ENCODE measurements around the gene DDIT4L. TPM values are rescaled to one million over a fixed set of nuclear protein-coding genes. Genes with fewer than 3 reads are reported as not detected.
"Not testable (repeated sequence)": the region's sequence is repeated elsewhere in the genome, so short reads cannot be mapped to it uniquely, and the experiment has no call there.

The DDIT4L gene
- total RNA-seq, 1 donor from 2014 or later: 0.98 TPM

- ATAC-seq (no peak), DNase-seq (no peak)
- no peaks in the 10 kb centered on the region for H3K4me1 ChIP-seq
- no peak overlapping the region for H3K27ac ChIP-seq
- TF ChIP-seq, protein P1, sequence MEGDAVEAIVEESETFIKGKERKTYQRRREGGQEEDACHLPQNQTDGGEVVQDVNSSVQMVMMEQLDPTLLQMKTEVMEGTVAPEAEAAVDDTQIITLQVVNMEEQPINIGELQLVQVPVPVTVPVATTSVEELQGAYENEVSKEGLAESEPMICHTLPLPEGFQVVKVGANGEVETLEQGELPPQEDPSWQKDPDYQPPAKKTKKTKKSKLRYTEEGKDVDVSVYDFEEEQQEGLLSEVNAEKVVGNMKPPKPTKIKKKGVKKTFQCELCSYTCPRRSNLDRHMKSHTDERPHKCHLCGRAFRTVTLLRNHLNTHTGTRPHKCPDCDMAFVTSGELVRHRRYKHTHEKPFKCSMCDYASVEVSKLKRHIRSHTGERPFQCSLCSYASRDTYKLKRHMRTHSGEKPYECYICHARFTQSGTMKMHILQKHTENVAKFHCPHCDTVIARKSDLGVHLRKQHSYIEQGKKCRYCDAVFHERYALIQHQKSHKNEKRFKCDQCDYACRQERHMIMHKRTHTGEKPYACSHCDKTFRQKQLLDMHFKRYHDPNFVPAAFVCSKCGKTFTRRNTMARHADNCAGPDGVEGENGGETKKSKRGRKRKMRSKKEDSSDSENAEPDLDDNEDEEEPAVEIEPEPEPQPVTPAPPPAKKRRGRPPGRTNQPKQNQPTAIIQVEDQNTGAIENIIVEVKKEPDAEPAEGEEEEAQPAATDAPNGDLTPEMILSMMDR (IDR thresholded peaks at IDR 0.05): no peak
- H3K9me3 ChIP-seq: no peaks in the 10 kb centered on the region
- H3K4me3 ChIP-seq: no peak overlapping the region
- H3K36me3 ChIP-seq: no peaks in the 10 kb centered on the region
- intact Hi-C loops (cut with DNase I): no loop called here
- H3K27me3 ChIP-seq: no peaks in the 10 kb centered on the region
Measured at GRCh38 chr4:100146756-100147155, 43.5 kb downstream of the DDIT4L start.

DNA sequence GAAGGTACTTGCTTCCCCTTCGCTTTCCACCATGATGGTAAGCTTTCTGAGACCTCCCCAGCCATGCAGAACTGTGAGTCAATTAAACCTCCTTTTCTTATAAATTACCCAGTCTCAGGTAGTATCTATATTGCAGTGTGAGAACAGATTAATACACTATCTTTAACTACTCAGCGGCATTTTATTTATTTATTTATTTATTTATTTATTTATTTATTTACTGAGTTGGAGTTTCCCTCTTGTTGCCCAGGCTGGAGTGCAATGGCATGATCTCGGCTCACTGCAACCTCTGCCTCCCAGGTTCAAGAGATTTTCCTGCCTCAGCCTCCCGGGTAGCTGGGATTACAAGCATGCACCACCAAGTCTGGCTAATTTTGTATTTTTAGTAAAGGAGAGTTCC, 52.9 kb downstream of the DDIT4L start:
- ATAC-seq; H3K4me1 ChIP-seq; DNase-seq; H3K27me3 ChIP-seq; intact Hi-C loops (cut with DNase I); H3K27ac ChIP-seq; H3K4me3 ChIP-seq; H3K36me3 ChIP-seq; H3K9me3 ChIP-seq: not testable (repeated sequence)

Other genes with a start within 250 kb of the DDIT4L start
- gene DNAJB14, start 243.8 kb downstream of the DDIT4L start, total RNA-seq: 61.7 TPM
- 132 TPM for gene H2AZ1, start 240.2 kb downstream of the DDIT4L start, total RNA-seq